Subcutaneous abdominal adipose tissue (tissue), 5 donors: Measurements from ENCODE around the gene VRTN.

Source experiments
- H3K27ac ChIP-seq: one replicate; pipeline ENCODE4 v1.7.0; 2013; ENCODE audit warnings: low read depth, mild to moderate bottlenecking, inconsistent platforms, low read length, moderate library complexity
- H3K27me3 ChIP-seq, 5 donors: one replicate each; pipeline ENCODE4 v1.7.0; 2013; ENCODE audit warnings: low read length in 5 of 5, inconsistent platforms in 1 of 5; ENCODE audit not compliant: control insufficient read depth in 5 of 5, insufficient read depth in 4 of 5
- H3K36me3 ChIP-seq, 5 donors: one replicate each; pipeline ENCODE4 v1.7.0; 2013; ENCODE audit warnings: low read length in 5 of 5; ENCODE audit not compliant: control insufficient read depth in 5 of 5, insufficient read depth in 5 of 5
- H3K4me1 ChIP-seq, 5 donors: one replicate each; pipeline ENCODE4 v1.7.0; 2013; ENCODE audit warnings: low read length in 5 of 5, mild to moderate bottlenecking in 3 of 5, moderate library complexity in 1 of 5; ENCODE audit not compliant: control insufficient read depth in 5 of 5, insufficient read depth in 5 of 5
- H3K4me3 ChIP-seq, 5 donors: one replicate each; pipeline ENCODE4 v1.7.0; 2013; ENCODE audit warnings: low read length in 5 of 5, low read depth in 1 of 5
- H3K9ac ChIP-seq, 5 donors: one replicate each; pipeline ENCODE4 v1.7.0; 2013; ENCODE audit warnings: low read length in 5 of 5, mild to moderate bottlenecking in 4 of 5, moderate library complexity in 3 of 5
- H3K9me3 ChIP-seq, 5 donors: one replicate each; pipeline ENCODE4 v1.7.0; 2013; ENCODE audit warnings: low read length in 5 of 5; ENCODE audit not compliant: control insufficient read depth in 5 of 5
- donor health status: healthy.
- donor health status: healthy.
- donor health status: healthy.
- donor health status: healthy.
- donor health status: healthy.

Gene VRTN

DNA sequence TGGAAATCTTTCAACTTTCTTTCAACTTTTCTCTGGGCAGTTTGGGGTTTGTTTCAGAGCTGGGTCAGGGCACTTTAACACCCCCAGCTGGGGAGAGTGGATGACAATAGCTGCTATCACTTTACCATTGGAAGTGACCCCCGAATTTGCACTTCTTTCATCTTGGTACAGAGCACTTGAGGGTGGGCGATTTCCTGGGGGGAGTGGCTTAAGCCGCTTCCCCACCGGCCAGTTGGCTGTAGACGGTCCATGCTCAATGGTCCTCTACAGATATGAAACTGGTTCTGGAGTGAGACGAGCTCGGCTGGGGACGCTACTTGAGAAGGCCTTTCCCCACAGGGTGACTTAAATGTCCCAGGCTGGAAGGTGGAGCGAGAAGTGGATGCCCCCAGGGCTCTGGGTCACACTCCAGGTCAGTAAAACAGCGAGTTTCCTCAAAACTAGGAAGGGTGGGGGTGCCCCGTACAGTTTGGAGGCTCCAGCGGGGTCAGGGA lies at the start of gene VRTN:
Gene VRTN, plus strand, starts transcription at position 231 of the 494 bp plus-strand sequence. CDS start 8,313 bp downstream, outside the sequence.
- Histone ChIP-seq H3K9me3 (no peaks in the 10 kb centered on the region), H3K4me1 (no peaks in the 10 kb centered on the region), H3K4me3 (no peak within 1 kb of the TSS), H3K27ac (no peak within 1 kb of the TSS), H3K27me3 (peaks cover 13 to 25% (median 16%) of the 10 kb centered on the region in 5 donors), H3K9ac (no peak within 1 kb of the TSS), H3K36me3 (no peaks in the 10 kb centered on the region)

DNA sequence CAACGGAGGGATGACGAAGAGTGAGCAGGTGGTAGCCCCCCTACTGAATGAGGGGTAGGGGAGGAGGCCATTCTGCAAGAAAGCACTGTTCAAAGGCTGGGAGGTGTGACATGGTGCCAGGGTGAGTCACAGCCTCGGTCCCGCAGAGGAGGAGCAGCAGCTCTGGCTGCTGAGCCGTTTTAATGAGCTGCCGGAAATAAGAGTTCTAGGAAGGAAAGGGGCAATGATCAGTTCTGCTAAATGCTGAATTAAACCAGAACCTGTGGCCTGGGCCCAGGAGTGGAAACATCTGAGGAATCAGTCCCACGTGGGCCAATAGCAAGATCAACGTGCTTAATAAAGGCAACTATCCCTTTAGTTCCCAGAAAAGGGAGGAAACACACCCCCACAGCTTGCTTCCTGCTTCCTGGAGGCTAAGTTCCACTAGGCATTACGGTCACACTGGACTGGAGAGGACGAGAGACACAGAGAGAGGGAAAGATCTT lies 49.2 kb upstream of the VRTN start:
- Histone ChIP-seq H3K36me3 (peaks cover 4 to 47% (median 41%) of the 10 kb centered on the region in 5 donors), H3K27ac (peak overlapping the region; percentile 73), H3K4me3 (peak overlapping the region in 2 of 5 donors; percentile 9 to 17), H3K9me3 (no peaks in the 10 kb centered on the region), H3K4me1 (peaks cover 3 to 43% (median 34%) of the 10 kb centered on the region in 5 donors), H3K9ac (peak overlapping the region in 2 of 5 donors; percentile 34 to 43), H3K27me3 (no peaks in the 10 kb centered on the region)

DNA sequence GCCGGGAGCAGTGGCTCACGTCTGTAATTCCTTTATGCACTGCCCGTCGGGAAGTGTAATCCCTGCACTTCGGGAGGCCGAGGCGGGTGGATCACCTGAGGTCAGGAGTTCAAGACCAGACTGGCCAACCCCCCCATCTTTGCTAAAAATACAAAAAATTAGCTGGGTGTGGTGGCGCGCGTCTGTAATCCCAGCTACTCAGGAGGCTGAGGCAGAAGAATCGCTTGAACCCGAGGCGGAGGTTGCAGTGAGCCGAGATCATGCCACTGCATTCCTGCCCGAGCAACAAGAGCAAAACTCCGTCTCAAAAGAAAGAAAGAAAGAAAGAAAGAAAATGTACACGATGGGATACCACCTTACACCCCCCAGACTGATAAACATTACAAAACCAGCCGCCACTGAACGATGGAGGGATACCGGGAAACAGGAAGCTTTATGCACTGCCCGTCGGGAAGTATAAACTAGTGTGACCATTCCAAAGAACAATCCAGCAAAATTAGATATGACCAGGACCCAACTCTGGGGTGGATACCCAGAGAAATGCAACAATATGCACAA lies 46.6 kb upstream of the VRTN start:
- Histone ChIP-seq H3K4me1 (peaks cover 3 to 43% (median 34%) of the 10 kb centered on the region in 5 donors), H3K9ac (peak overlapping the region; percentile 79 to 97 (median 94)), H3K36me3 (peaks cover 4 to 22% (median 18%) of the 10 kb centered on the region in 5 donors), H3K4me3 (peak overlapping the region; percentile 76 to 91 (median 88)), H3K27me3 (no peaks in the 10 kb centered on the region), H3K27ac (peak overlapping the region; percentile 93), H3K9me3 (no peaks in the 10 kb centered on the region)

DNA sequence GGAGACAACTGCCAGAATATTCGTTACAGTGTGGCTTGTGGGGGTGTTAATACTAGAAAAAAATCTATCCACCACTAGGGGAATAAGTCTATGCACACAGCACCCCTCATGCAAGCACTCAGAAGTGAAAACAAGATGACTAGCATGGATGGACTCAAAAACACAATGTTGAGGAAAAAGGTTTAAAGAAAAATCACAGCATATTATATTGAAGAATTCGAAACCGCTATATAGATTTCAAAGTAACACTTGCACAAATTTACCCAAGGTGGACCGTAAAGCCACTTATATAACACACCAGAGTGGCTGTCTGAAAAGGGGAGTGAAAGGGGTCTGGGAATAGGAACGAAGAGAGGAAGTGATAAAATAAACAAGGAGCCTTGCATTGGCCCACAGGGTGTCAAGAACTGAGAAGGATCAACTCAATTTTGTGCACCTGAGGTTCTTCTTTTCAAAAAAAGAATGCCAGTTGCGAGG lies 46.1 kb upstream of the VRTN start:
- H3K36me3 ChIP-seq, result peaks cover 2 to 18% (median 12%) of the 10 kb centered on the region in 5 donors
- no peaks in the 10 kb centered on the region for H3K27me3 ChIP-seq
- peak overlapping the region; percentile 79 to 97 (median 94) for H3K9ac ChIP-seq
- H3K4me3 ChIP-seq, result peak overlapping the region; percentile 76 to 91 (median 88)
- H3K4me1 ChIP-seq, result peaks cover 3 to 43% (median 34%) of the 10 kb centered on the region in 5 donors
- no peaks in the 10 kb centered on the region for H3K9me3 ChIP-seq
- peak overlapping the region; percentile 93 for H3K27ac ChIP-seq

DNA sequence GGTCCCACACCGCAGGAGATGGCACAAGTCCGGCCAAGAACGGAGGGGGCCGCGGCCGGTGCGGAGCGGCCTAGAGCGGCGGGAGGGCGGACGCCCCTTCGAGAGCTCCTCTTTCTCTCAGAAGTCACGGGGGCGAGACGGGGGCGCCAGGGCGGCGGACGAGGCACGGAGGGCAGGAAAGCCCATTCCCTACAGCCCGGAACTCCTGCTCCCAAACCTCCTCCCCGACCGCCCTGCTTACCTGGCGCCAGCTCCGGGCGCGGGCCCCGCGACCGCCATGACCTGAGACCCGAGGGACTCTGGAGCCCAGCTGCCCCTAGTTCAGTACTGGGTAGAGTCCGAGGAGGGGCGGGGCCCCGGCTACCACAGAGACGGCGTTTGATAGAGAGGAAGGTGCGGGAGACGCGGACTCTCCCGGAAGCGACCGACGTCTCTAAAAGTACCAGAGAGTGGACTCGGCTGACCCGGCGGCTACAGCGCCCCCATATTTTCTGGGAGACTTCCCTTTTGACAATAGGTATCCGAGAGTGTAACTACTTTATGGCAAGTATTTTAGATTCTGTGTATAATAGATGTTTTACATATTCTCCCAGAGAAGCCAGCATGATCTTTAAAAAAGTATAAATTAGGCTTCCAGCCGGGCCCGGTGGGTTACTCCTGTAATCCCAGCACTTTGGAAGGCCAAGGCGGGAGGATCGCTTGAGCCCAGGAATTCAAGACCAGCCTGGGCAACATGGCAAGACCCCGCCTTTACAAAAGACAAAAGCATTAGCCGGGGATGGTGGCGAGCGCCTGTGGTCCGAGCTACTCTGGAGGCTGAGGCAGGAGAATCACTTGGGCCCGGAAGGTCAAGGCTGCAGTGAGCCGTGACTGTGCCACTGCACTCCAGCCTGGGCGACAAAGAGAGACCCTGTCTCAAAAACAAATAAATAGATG lies 45.4 kb upstream of the VRTN start, which contains the start of gene ABCD4:
Gene ABCD4, minus strand, starts transcription at position 301 of the 936 bp plus-strand sequence. Its CDS starts 22 bp downstream, at position 279.
- Histone ChIP-seq H3K36me3 (peaks cover 0 to 11% (median 7%) of the 10 kb centered on the region in 5 donors), H3K4me3 (peak within 1 kb of the TSS; percentile 76 to 91 (median 88)), H3K27me3 (no peaks in the 10 kb centered on the region), H3K4me1 (peaks cover 3 to 38% (median 33%) of the 10 kb centered on the region in 5 donors), H3K27ac (peak within 1 kb of the TSS; percentile 93), H3K9me3 (no peaks in the 10 kb centered on the region), H3K9ac (peak within 1 kb of the TSS; percentile 79 to 97 (median 94))

DNA sequence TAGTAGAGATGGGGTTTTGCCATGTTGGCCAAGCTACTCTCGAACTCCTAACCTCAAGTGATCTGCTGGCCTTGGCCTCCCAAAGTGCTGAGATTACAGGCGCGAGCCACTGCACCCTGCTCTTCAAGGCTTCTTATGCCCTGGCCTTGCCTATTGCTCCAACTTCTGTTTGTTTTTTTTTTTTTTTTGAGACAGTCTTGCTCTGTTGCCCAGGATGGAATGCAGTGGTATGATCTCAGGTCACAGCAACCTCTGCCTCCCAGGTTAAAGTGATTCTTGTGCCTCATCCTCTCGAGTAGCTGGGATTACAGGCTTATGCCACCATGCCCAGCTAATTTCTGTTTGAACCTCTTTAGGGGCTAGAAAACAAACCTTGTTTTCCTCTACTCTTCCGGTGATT lies 39.6 kb upstream of the VRTN start:
- H3K4me3 ChIP-seq, result no peak overlapping the region
- H3K36me3 ChIP-seq, result no peaks in the 10 kb centered on the region
- H3K27me3 ChIP-seq, result no peaks in the 10 kb centered on the region
- no peaks in the 10 kb centered on the region for H3K9me3 ChIP-seq
- no peak overlapping the region for H3K27ac ChIP-seq
- H3K4me1 ChIP-seq, result no peaks in the 10 kb centered on the region
- no peak overlapping the region for H3K9ac ChIP-seq

DNA sequence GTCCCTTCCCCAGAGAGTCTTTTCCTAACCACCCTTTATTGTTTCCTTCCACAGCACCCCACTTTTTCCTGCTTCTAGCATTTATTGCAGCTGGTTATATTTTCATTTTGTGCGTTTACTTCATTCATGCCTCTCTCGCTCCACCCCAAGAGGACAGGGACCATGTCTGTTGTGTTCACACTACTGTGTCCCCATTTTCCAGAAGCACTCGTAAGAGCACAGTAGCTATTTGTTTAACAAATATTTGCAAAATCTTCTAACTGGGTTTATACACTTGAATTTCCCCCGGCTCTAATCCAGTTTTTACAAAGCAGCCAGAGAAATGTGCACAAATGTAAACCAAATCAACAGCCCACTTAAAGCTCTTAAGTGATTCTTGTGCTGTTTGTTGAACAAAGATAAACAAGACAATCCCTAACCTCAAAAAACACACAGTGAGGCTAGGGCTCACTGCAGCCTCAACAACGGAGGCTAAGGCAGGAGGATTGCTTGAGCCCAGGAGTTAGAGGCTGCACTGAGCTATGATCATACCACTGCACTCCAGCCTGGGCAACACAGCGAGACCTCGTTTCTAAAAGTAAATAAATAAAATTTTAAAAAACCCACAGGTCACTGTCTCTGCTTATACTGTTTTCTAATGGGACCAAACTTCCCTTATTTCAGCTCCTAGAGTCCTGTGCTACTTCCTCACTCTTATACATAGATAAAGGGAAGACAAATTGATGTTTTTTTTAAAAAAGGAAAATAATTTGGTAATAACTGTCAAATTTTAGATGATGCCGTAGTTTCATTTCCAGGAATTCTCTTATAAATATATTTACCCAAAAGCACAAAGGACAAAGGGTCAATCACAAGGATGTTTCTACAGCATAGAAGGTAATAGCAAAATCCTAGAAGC lies 38.9 kb upstream of the VRTN start:
- Histone ChIP-seq H3K4me1 (no peaks in the 10 kb centered on the region), H3K9ac (no peak overlapping the region), H3K27me3 (no peaks in the 10 kb centered on the region), H3K27ac (no peak overlapping the region), H3K4me3 (no peak overlapping the region), H3K36me3 (no peaks in the 10 kb centered on the region), H3K9me3 (no peaks in the 10 kb centered on the region)

DNA sequence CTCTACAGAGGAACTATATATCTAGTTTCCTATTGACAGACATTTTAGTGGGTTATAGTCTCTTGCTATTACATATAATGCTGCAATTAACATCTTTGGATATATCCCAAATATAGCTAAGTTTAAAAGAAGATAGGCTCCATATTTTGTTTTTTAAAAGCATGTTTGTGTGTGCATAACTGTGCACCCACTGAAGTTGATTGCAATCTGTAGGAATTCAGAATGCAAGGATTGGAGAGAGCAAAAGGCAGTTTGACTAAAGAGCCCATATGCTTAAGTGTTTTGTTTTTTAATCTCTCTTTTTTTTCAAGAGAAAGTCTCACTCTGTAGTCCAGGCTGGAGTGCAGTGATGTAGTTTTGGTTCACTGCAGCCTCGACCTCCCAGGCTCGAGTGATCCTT lies 36.1 kb upstream of the VRTN start:
- Histone ChIP-seq H3K9ac (no peak overlapping the region), H3K27ac (no peak overlapping the region), H3K4me3 (no peak overlapping the region), H3K9me3 (no peaks in the 10 kb centered on the region), H3K4me1 (no peaks in the 10 kb centered on the region), H3K27me3 (no peaks in the 10 kb centered on the region), H3K36me3 (no peaks in the 10 kb centered on the region)

DNA sequence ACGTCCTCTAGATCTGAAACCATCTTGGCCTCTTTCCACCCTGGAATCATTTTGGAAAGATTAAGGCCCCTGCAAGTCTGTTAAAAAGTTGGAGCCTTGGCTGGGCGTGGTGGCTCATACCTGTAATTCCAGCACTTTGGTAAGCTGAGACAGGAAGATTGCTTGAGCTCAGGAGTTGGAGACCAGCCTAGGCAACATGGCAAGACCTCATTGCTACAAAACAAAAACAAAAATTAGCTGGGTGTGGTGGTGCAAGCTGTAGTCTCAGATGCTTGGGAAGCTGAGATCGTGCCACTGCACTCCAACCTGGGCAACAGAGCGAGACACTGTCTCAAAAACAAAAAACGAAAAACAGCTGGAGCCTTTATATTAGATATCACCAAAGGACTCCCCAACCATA lies 34.7 kb upstream of the VRTN start:
- Histone ChIP-seq H3K36me3 (no peaks in the 10 kb centered on the region), H3K9ac (no peak overlapping the region), H3K4me3 (no peak overlapping the region), H3K27me3 (no peaks in the 10 kb centered on the region), H3K4me1 (no peaks in the 10 kb centered on the region), H3K9me3 (no peaks in the 10 kb centered on the region), H3K27ac (no peak overlapping the region)
